OCI-LY3 (cell line): ENCODE measurements around the gene GALNS.

Source experiments
- H2AFZ ChIP-seq: fragments of 200-600, 300-600 bp; shearing (Covaris generic); 2 replicates; pipeline ENCODE4 v1.6.0; 2014; ENCODE audit warnings: antibody characterized with exemption, low read depth, low read length
- H3K27ac ChIP-seq: fragments of 200-600, 300-600 bp; sonication (generic); 2 replicates; pipeline ENCODE4 v1.5.1; 2014; ENCODE audit warnings: mild to moderate bottlenecking, low read length, moderate library complexity, mixed read lengths
- H3K27me3 ChIP-seq: fragments of 200-600, 300-600 bp; sonication (generic); 2 replicates; pipeline ENCODE4 v1.6.1; 2014; ENCODE audit warnings: low read depth, low read length, mixed read lengths
- H3K36me3 ChIP-seq: fragments of 200-600, 300-600 bp; sonication (generic); replicated peaks from 2 replicates; pipeline ENCODE3; 2014; ENCODE audit warnings: low read depth, low read length, mixed read lengths
- H3K4me1 ChIP-seq: fragments of 300-600, 200-600 bp; sonication (generic); 2 replicates; pipeline ENCODE4 v1.6.1; 2014; ENCODE audit warnings: low read length, mixed read lengths
- H3K4me2 ChIP-seq: fragments of 200-600, 300-600 bp; sonication (generic); 2 replicates; pipeline ENCODE4 v1.6.1; 2014; ENCODE audit warnings: low read length, mixed read lengths
- H3K4me3 ChIP-seq: fragments of 300-600, 200-600 bp; sonication (generic); 2 replicates; pipeline ENCODE4 v1.5.1; 2014; ENCODE audit warnings: antibody characterized with exemption, mild to moderate bottlenecking, low read length, moderate library complexity
- H3K79me2 ChIP-seq: fragments of 300-600, 200-600 bp; shearing (Covaris generic); 2 replicates; pipeline ENCODE4 v1.6.1; 2014; ENCODE audit warnings: mild to moderate bottlenecking, low read length, mixed read lengths
- H3K9ac ChIP-seq: fragments of 300-600, 200-600 bp; shearing (Covaris generic); 2 replicates; pipeline ENCODE4 v1.6.0; 2014; ENCODE audit warnings: mild to moderate bottlenecking, low read length, moderate library complexity
- H3K9me3 ChIP-seq: fragments of 200-600, 300-600 bp; shearing (Covaris generic); 2 replicates; pipeline ENCODE4 v1.6.1; 2014; ENCODE audit warnings: low read length, mixed read lengths; ENCODE audit not compliant: insufficient read depth
- H4K20me1 ChIP-seq: fragments of 200-600, 300-600 bp; sonication (generic); 2 replicates; pipeline ENCODE4 v1.6.1; 2016; ENCODE audit warnings: low read length, mixed read lengths; ENCODE audit not compliant: insufficient read depth
- EZH2phosphoT487 ChIP-seq: fragments of 200-600 bp; shearing (Covaris generic); IDR thresholded peaks from 2 replicates; pipeline ENCODE4 v1.6.1; 2018; ENCODE audit warnings: antibody characterized with exemption, mixed run types, low read depth
- TF ChIP-seq, protein P1 (sequence below): fragments of 200-600, 300-600 bp; sonication (generic); IDR thresholded peaks from 2 replicates; pipeline ENCODE4 v1.5.1; 2014; ENCODE audit warnings: antibody characterized with exemption, low read length, low read depth

The GALNS gene

GRCh38 chr16:88878967-88879787, 22.4 kb upstream of the GALNS start:
- no peak overlapping the region for H3K9ac ChIP-seq
- no peaks in the 10 kb centered on the region for H4K20me1 ChIP-seq
- peaks cover 61% of the 10 kb centered on the region for H3K36me3 ChIP-seq
- H3K79me2 ChIP-seq, result no peaks in the 10 kb centered on the region
- H3K4me3 ChIP-seq, result no peak overlapping the region
- no peak overlapping the region for H3K27ac ChIP-seq
- no peak overlapping the region for H3K4me2 ChIP-seq
- no peaks in the 10 kb centered on the region for H3K4me1 ChIP-seq
- H3K9me3 ChIP-seq, result no peaks in the 10 kb centered on the region
- no peak overlapping the region for H2AFZ ChIP-seq
- H3K27me3 ChIP-seq, result no peaks in the 10 kb centered on the region
- no peak for TF ChIP-seq EZH2phosphoT487
- TF ChIP-seq, protein P1, sequence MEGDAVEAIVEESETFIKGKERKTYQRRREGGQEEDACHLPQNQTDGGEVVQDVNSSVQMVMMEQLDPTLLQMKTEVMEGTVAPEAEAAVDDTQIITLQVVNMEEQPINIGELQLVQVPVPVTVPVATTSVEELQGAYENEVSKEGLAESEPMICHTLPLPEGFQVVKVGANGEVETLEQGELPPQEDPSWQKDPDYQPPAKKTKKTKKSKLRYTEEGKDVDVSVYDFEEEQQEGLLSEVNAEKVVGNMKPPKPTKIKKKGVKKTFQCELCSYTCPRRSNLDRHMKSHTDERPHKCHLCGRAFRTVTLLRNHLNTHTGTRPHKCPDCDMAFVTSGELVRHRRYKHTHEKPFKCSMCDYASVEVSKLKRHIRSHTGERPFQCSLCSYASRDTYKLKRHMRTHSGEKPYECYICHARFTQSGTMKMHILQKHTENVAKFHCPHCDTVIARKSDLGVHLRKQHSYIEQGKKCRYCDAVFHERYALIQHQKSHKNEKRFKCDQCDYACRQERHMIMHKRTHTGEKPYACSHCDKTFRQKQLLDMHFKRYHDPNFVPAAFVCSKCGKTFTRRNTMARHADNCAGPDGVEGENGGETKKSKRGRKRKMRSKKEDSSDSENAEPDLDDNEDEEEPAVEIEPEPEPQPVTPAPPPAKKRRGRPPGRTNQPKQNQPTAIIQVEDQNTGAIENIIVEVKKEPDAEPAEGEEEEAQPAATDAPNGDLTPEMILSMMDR, result no peak

GRCh38 chr16:88878356-88878755, 21.6 kb upstream of the GALNS start:
- Histone ChIP-seq H3K4me1 (no peaks in the 10 kb centered on the region), H3K36me3 (peaks cover 55% of the 10 kb centered on the region), H3K9me3 (no peaks in the 10 kb centered on the region), H3K27me3 (no peaks in the 10 kb centered on the region), H2AFZ (no peak overlapping the region), H3K27ac (no peak overlapping the region), H3K4me2 (no peak overlapping the region), H3K79me2 (no peaks in the 10 kb centered on the region), H3K4me3 (no peak overlapping the region), H4K20me1 (no peaks in the 10 kb centered on the region), H3K9ac (no peak overlapping the region)
- TF ChIP-seq, protein P1, result no peak
- TF ChIP-seq EZH2phosphoT487, result no peak

- H3K4me2 ChIP-seq, result no peak overlapping the region
- no peaks in the 10 kb centered on the region for H4K20me1 ChIP-seq
Measured at GRCh38 chr16:88877564-88878289, 21.0 kb upstream of the GALNS start.

More at GRCh38 chr16:88877564-88878289, 21.0 kb upstream of the GALNS start:
- no peaks in the 10 kb centered on the region for H3K4me1 ChIP-seq
- no peak overlapping the region for H2AFZ ChIP-seq
- no peaks in the 10 kb centered on the region for H3K79me2 ChIP-seq
- H3K27ac ChIP-seq, result no peak overlapping the region
- H3K9me3 ChIP-seq, result no peaks in the 10 kb centered on the region
- H3K4me3 ChIP-seq, result no peak overlapping the region
- no peak for TF ChIP-seq EZH2phosphoT487
- TF ChIP-seq, protein P1, result no peak
- no peak overlapping the region for H3K9ac ChIP-seq
- H3K27me3 ChIP-seq, result no peaks in the 10 kb centered on the region
- H3K36me3 ChIP-seq, result peaks cover 48% of the 10 kb centered on the region
